Measurements from ENCODE around the gene ELOVL5. TPM values are rescaled to one million over a fixed set of nuclear protein-coding genes. Genes with fewer than 3 reads are reported as not detected.

ELOVL5 gene
- total and polyA plus RNA-seq, 2 experiments from 2014 or later, result 83.3 to 180 TPM

- Histone ChIP-seq H3K4me1 (ENCODE audit: insufficient read depth) (no peaks in the 10 kb centered on the region), H3K79me2 (replicated peaks; ENCODE audit: insufficient read depth) (no peaks in the 10 kb centered on the region), H2AFZ (no peak overlapping the region), H4K20me1 (replicated peaks; ENCODE audit: insufficient read depth) (no peaks in the 10 kb centered on the region; the same call in 1 of the 2 replicates), H3K4me2 (no peak overlapping the region), H3K9me2 (ENCODE audit: insufficient read depth) (no peaks in the 10 kb centered on the region), H3K27ac (ENCODE audit: low read depth) (no peak overlapping the region), H3K4me3 (no peak overlapping the region), H3K36me3 (ENCODE audit: insufficient read depth) (0 out of 2 replicates have a peak, but pooled peaks cover 5% of the 10 kb centered on the region), H3F3A (replicated peaks; ENCODE audit: low read depth) (no peaks in the 10 kb centered on the region), H3K27me3 (ENCODE audit: insufficient read depth) (no peaks in the 10 kb centered on the region)
- no peak for DNase-seq (ENCODE audit: low spot score)
- Mint-ChIP-seq H3K36me3 (ENCODE audit: low read depth) (no peaks in the 10 kb centered on the region), H3K4me1 (no peaks in the 10 kb centered on the region; the same call in 2 of the 3 replicates), H3K27me3 (ENCODE audit: insufficient read depth, low read depth, poor library complexity) (peaks cover 6% of the 10 kb centered on the region), H3K4me3 (no peak overlapping the region), H3K27ac (no peak overlapping the region), H3K9me3 (0 out of 3 replicates have a peak, but pooled peaks cover 6% of the 10 kb centered on the region)
- ATAC-seq, result no peak
- TF ChIP-seq CTCF (conservative IDR thresholded peaks at IDR 0.05; ENCODE audit: low read depth in 2 of 2) (no peak), JUNB (IDR thresholded peaks at IDR 0.05; ENCODE audit: unreplicated experiment) (no peak), ETS1 (IDR thresholded peaks at IDR 0.05) (no peak), EZH2phosphoT487 (IDR thresholded peaks at IDR 0.05; ENCODE audit: unreplicated experiment) (no peak), NANOG (IDR thresholded peaks at IDR 0.05; ENCODE audit: borderline replicate concordance) (no peak), STAT1 (IDR thresholded peaks at IDR 0.05; ENCODE audit: unreplicated experiment) (no peak), ZNF462 (CRISPR knock-in tag; IDR thresholded peaks at IDR 0.05) (no peak), ZNF331 (CRISPR knock-in tag; IDR thresholded peaks at IDR 0.05; ENCODE audit: low read depth) (no peak), EZH2 (IDR thresholded peaks at IDR 0.05; ENCODE audit: low read depth, unreplicated experiment) (no peak), ZNF114 (CRISPR knock-in tag; IDR thresholded peaks at IDR 0.05) (no peak), CREB1 (CRISPR knock-in tag; IDR thresholded peaks at IDR 0.05; ENCODE audit: low read depth) (no peak), POLR2AphosphoS5 (IDR thresholded peaks at IDR 0.05; ENCODE audit: low read depth) (no peak)
Observed at GRCh38 chr6:53236241-53236640, 112.5 kb downstream of the ELOVL5 start.

Measured in GM23338 (cell line).